Muscle of leg (tissue), 11 donors: ENCODE results near the gene EMC8. TPM values are rescaled to one million over a fixed set of nuclear protein-coding genes. Genes with fewer than 3 reads are reported as not detected.
A peak's percentile ranks its signal among the peaks of the same experiment; 100 is the strongest.

ENCODE experiments used
- DNase-seq: peaks from one replicate; pipeline ENCODE4 v3.0.0; 2013
- H3K27ac ChIP-seq: one replicate; pipeline ENCODE4 v1.5.1; 2013; ENCODE audit warnings: mild to moderate bottlenecking, low read length, control low read depth
- H3K27me3 ChIP-seq: one replicate; pipeline ENCODE4 v1.6.1; 2013; ENCODE audit warnings: low read length; ENCODE audit not compliant: control insufficient read depth, insufficient read depth
- H3K36me3 ChIP-seq: one replicate; pipeline ENCODE4 v1.6.1; 2013; ENCODE audit warnings: low read length; ENCODE audit not compliant: control insufficient read depth, insufficient read depth
- H3K4me1 ChIP-seq: one replicate; pipeline ENCODE4 v1.6.1; 2013; ENCODE audit warnings: low read length; ENCODE audit not compliant: control insufficient read depth, insufficient read depth
- H3K4me3 ChIP-seq: one replicate; pipeline ENCODE4 v1.5.1; 2013; ENCODE audit warnings: low read length, control low read depth
- H3K9me3 ChIP-seq: replicated peaks from 2 replicates; pipeline ENCODE4 v1.6.1; 2013; ENCODE audit warnings: low read depth, low read length; ENCODE audit not compliant: control insufficient read depth
- WGBS: methylation state at CpG from one replicate; pipeline ENCODE4 v1.1.5; 2013; ENCODE audit warnings: missing lambda C conversion rate; ENCODE audit not compliant: insufficient coverage; 5-methylcytosine and 5-hydroxymethylcytosine counted together
- polyA plus RNA-seq, 8 donors: library from polyadenylated mRNA; unstranded; fragments of 120-200 nt; gene quantifications; one replicate each; pipeline versions ENCODE4 v1.2.1 to v1.2.3, GENCODE V29; 2013; ENCODE audit warnings: inconsistent platforms in 1 of 8, low replicate concordance in 1 of 8; ENCODE audit not compliant: insufficient read length in 8 of 8, insufficient read depth in 1 of 8
- total RNA-seq: library from RNA; stranded (reverse); fragments of 120-200 nt; gene quantifications from one replicate; pipeline ENCODE4 v1.2.4, GENCODE V29; 2013

The EMC8 gene
- total and polyA plus RNA-seq, 9 donors = 17.4 to 24.9 (median 20.1) TPM

DNA sequence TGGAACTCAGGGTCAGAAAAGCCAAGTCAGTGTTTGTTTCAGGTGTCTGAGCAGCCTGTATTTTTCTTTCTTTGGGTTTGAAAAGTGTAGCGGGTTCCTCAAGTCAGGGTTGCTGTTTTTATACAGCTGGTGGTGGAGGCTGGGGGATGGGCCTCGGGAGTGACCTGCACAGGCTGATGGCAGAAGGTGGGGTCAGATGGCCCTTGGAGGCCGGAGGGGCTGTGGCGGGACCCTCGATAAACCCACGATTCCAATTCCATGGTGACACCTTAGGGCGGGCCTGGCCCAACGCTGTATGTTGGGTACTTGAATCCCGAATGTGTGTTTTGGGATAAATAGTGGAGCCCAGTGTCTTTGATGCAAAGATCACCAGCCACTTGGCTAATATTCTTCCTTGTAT is 28.8 kb upstream of the EMC8 start:
- H3K9me3 ChIP-seq = no peaks in the 10 kb centered on the region
- H3K4me1 ChIP-seq = peaks cover 4% of the 10 kb centered on the region
- WGBS = 74% methylated on average over 6 of the region's 9 CpGs
- no peak for DNase-seq
- no peak overlapping the region for H3K27ac ChIP-seq
- H3K36me3 ChIP-seq = no peaks in the 10 kb centered on the region
- H3K4me3 ChIP-seq = no peak overlapping the region
- peaks cover 22% of the 10 kb centered on the region for H3K27me3 ChIP-seq

DNA sequence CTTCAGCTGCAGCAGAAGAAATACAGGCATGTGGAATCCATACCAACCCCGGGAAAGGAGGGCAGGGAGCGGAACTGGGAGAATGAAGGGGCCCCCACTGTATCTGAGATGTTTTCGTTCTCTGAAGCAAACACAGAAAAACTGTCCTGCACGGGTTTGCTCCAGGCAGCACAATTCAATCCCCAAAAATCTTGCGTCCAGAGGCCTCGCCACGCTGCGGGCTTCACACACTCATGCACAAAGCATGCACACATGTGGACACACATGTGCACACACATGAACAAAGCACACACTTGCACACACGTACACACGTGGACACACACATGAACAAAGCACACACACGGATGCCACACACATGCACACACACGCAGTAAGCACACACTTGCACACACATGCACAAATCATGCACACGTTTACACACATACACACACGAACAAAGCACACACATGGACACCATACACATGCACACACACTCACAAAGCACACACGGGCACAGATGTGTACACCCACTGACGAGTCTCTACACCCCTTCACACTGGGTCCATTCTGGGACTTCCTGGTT is 27.4 kb upstream of the EMC8 start:
- WGBS = 89% methylated on average over 15 of the region's 16 CpGs
- H3K4me3 ChIP-seq = no peak overlapping the region
- H3K36me3 ChIP-seq = no peaks in the 10 kb centered on the region
- H3K9me3 ChIP-seq = no peaks in the 10 kb centered on the region
- no peak for DNase-seq
- H3K4me1 ChIP-seq = peaks cover under 1% of the 10 kb centered on the region
- no peak overlapping the region for H3K27ac ChIP-seq
- H3K27me3 ChIP-seq = peaks cover 23% of the 10 kb centered on the region

DNA sequence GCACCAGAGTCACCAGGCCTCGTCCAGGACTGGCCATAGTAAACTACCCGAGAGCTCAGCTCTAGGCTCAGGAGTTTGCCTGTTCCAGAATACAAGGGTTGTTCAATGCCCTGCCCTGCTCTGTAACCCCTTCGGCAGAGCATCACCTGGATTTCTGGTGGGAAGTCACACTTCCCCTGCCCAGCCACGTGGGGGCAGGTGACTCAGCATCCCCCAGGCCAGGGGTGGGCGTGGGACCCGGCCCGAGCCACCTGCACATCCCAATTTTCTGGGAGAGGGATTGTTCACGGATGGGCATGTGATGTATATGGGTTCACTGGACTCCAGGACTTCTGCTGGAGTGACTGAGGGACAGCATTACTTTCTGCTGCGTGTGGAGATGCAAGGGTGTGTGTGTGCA is 26.0 kb upstream of the EMC8 start:
- DNase-seq = no peak
- H3K4me1 ChIP-seq = peaks cover 4% of the 10 kb centered on the region
- no peaks in the 10 kb centered on the region for H3K36me3 ChIP-seq
- no peaks in the 10 kb centered on the region for H3K9me3 ChIP-seq
- peaks cover 31% of the 10 kb centered on the region for H3K27me3 ChIP-seq
- WGBS = 48% methylated on average over 4 of the region's 9 CpGs
- H3K27ac ChIP-seq = no peak overlapping the region
- H3K4me3 ChIP-seq = no peak overlapping the region

DNA sequence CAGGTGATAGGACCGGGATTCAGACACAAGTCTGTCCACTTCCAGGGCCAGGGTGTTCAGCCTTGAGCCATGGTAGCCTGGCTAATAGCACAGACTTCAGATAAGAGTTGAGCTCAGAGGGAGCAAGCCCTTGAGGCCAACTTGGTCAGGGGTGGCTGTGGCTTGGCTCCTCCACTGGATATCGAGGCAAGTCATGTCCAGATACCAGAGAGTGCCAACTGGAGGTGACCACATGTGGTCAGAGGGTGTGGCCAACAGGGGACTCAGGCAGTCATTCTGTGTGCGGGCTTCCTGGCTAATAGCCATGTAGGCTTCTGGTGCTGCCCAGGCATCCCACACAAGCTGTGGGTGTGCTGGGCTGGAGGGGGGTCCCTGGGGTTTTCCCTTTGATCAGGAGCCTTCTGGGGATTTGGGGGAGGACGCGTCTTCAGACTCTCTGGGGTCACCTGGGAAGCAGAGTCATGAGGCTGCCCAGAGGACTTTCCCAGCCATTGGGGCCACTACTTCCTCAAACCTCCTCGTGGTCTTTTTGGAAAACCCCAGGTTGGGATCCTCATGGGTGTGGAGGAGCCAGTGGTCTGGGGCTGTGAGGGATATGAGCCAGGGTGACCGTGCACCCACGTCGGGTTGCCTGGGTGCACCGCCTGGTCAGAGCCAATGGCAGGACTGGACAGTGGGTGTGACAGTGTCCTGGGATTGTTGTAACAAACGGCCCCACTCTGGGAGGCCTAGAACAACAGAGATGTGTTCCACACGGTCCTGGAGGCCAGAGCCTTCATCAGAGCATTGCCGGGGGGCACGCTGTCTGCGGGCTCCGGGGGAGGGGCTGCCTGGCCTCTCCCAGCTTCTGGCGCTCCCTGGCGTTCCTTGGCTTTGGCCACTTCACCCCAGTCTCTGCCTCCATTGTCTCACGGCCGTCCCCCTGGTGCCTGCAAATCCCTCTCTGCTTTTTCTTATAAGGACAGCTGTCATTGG is 25.1 kb upstream of the EMC8 start:
- peaks cover 35% of the 10 kb centered on the region for H3K27me3 ChIP-seq
- H3K36me3 ChIP-seq = no peaks in the 10 kb centered on the region
- DNase-seq = peak; percentile 9
- H3K4me3 ChIP-seq = no peak overlapping the region
- H3K9me3 ChIP-seq = no peaks in the 10 kb centered on the region
- no peak overlapping the region for H3K27ac ChIP-seq
- peaks cover 4% of the 10 kb centered on the region for H3K4me1 ChIP-seq
- WGBS = 83% methylated on average over 18 of the region's 20 CpGs

DNA sequence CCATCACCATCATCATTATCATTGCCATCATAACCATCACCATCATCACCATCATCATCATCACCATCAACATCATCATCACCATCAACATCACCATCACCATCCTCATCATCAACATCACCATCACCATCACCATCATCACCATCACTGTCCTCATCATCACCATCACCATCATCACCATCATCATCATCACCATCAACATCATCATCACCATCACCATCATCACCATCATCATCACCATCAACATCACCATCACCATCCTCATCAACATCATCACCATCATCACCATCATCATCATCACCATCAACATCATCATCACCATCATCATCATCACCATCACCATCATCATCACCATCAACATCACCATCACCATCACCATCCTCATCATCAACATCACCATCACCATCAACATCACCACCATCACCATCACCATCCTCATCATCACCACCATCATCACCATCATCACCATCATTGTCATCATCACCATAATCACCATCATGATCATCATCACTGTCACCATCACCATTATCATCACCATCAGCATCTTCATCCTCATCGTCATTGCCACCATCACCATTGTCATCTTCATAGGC is 24.1 kb upstream of the EMC8 start:
- Histone ChIP-seq H3K27me3 (peaks cover 35% of the 10 kb centered on the region), H3K4me1 (peaks cover 4% of the 10 kb centered on the region), H3K36me3 (no peaks in the 10 kb centered on the region), H3K9me3 (no peaks in the 10 kb centered on the region), H3K27ac (no peak overlapping the region), H3K4me3 (no peak overlapping the region)
- WGBS = 100% methylated on average over 1 of the region's 1 CpG
- no peak for DNase-seq

DNA sequence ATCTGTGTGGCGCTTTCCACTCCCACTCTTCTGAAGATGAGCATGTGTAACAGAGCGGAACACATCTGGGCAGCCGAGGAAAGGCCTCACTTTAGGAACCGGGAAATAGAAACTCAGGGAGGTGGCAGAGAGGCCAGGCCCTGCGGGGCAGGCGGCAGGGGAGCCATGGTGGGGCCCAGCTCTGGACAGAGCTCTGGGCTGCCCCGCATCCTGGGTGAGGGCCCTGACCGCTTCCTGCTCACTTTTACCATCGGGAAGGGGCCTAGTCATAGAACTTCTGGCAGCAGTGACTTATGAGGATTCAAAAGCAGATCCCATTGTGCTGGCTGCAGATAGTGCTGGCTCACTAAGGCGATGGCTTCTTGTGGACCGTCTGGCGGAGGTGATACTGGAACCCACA is 22.8 kb upstream of the EMC8 start:
- Histone ChIP-seq H3K4me1 (peaks cover 4% of the 10 kb centered on the region), H3K27me3 (peaks cover 38% of the 10 kb centered on the region), H3K9me3 (no peaks in the 10 kb centered on the region), H3K36me3 (no peaks in the 10 kb centered on the region), H3K27ac (no peak overlapping the region), H3K4me3 (no peak overlapping the region)
- 84% methylated on average over 12 of the region's 12 CpGs for WGBS
- DNase-seq = peak; percentile 13

DNA sequence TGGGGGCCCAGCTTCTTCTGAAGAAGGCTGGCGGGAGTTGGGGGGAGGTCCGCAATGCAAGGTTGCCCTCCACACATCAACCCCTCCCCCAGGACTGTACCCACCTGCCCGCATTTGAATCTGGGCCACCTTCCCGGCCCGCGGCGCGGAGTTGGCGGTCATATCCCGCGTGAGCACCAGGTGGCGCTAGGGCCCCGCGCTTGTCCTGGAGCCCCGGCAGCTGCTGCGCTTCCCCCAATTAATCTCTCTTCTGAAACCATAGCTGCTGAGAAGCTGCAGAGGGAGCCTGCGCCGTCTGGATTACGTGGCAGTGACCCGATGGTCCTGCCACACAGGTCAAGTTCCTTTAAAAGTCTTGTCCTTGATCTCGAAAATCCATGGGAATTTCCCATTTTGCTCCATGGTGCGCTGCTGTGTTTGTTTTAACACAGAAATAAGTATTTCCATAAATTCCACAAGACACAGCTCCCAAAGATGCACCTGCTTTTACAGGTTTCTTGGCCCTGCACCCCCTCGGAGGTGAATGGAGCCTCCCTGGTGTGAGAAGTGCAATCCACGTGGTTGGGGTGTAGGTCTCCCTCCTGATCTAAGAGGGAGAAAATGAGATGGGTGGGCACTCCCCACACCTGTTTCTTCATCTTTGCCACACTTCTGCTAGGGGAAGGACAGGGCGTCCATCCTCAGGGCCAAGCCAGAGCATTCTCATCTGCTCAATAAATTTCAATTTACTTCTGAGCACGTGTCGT is 22.2 kb upstream of the EMC8 start:
- H3K9me3 ChIP-seq = no peaks in the 10 kb centered on the region
- H3K27me3 ChIP-seq = peaks cover 38% of the 10 kb centered on the region
- peak; percentile 89 for DNase-seq

DNA sequence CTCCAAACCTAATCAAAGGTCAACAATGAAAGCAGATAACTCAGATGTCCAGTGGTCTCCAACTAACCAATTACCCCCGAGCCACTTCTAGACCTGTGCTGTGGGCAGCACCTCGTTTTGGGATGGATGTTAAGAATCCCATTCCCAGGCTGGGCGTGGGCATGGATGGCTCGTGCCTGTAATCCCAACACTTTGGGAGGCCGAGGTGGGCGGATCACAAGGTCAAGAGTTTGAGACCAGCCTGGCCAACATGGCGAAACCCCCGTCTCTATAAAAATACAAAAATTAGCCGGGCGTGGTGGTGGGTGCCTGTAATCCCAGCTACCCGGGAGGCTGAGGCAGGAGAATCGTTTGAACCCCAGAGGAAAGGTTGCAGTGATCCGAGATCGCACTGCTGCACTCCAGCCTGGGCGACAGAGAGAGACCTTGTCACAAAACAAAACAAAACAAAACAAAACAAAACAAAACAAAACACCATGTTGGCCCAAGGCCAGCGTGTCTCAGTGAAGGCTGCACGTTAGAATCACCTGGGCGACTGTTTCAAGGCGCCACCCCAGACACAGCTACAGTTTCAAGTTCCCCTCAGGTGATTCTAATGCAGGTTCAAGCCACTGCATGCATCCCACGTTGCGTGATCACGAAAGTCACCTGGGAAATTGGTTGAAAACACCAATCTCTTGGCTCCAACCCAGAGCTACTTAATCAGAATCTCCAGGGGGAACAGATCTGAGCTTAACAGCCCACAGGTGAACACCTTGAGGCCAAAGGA is 21.4 kb upstream of the EMC8 start:
- no peak for DNase-seq
- no peak overlapping the region for H3K4me3 ChIP-seq
- 57% methylated on average over 18 of the region's 22 CpGs for WGBS
- peaks cover 34% of the 10 kb centered on the region for H3K27me3 ChIP-seq
- no peaks in the 10 kb centered on the region for H3K9me3 ChIP-seq
- no peak overlapping the region for H3K27ac ChIP-seq
- peaks cover 4% of the 10 kb centered on the region for H3K4me1 ChIP-seq
- H3K36me3 ChIP-seq = no peaks in the 10 kb centered on the region

More for the DNA sequence above, 22.2 kb upstream of the EMC8 start:
- peaks cover 4% of the 10 kb centered on the region for H3K4me1 ChIP-seq
- H3K36me3 ChIP-seq = no peaks in the 10 kb centered on the region
- no peak overlapping the region for H3K4me3 ChIP-seq
- no peak overlapping the region for H3K27ac ChIP-seq
- 10% methylated on average over 23 of the region's 27 CpGs for WGBS

DNA sequence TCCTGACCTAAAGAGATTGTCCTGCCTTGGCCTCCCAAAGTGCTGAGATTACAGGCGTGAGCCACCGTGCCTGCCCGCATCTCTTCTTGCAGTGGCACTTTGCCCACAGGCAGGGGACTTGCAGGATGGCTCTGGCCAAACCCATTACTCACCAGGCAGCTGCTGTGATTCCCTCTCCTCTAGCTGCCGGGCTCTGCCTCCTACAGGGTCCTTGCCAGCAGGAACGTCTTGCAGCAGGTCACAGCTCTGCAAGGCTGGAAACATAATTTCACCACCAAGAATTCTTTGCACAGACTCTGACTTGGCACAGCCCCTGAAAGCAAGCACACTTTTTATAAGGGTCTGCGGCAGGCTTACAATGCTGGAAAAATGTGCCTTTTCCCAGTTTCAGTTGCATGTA is 20.4 kb upstream of the EMC8 start:
- Histone ChIP-seq H3K36me3 (no peaks in the 10 kb centered on the region), H3K27me3 (peaks cover 34% of the 10 kb centered on the region), H3K9me3 (no peaks in the 10 kb centered on the region), H3K4me1 (peaks cover 4% of the 10 kb centered on the region), H3K4me3 (no peak overlapping the region), H3K27ac (no peak overlapping the region)
- WGBS = 42% methylated on average over 6 of the region's 6 CpGs
- DNase-seq = peak; percentile 34
